CD4-positive, alpha-beta T cell treated with Interleukin-21 for 1 hour (primary cell): Measurements from ENCODE around the gene LTC4S.
A peak's percentile ranks its signal among the peaks of the same experiment; 100 is the strongest.

ENCODE experiments used
- DNase-seq: peaks from one replicate; pipeline ENCODE4 v3.0.0-alpha.2; 2020

The LTC4S gene

DNA sequence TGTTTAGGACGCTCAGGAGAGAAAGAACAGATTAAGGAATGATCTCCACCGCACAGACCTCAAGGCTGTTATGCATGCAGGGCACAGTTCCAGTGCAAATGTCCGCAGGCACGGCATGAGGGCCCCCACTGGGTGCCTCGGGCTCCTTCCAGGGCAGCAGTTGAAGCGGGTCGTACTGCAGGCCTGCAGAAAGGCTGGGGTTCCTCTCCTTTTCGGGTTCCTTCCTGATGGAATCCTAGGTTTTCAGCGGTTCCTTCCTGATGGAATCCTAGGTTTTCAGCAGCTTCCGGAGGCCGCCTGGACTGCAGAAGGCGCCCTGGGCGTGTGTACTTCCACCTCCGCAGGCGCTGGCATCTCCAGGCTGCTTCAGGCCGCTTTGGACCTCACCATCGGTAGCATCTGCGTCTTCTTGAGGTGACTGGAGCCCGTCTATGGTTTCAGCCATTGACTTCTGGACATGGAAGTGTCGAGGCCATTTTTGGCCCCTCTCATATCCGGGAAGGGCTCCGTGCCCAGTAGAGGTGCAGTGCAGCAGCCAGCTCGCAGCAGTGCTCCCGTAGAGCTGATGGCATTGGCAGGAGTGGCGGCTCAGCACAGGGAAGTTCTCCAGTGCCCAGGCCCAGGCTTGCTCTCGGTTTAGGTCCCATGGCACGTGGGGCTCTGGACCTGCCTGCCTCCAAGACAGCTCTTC, 18.5 kb downstream of the LTC4S start:
- no peak for DNase-seq

DNA sequence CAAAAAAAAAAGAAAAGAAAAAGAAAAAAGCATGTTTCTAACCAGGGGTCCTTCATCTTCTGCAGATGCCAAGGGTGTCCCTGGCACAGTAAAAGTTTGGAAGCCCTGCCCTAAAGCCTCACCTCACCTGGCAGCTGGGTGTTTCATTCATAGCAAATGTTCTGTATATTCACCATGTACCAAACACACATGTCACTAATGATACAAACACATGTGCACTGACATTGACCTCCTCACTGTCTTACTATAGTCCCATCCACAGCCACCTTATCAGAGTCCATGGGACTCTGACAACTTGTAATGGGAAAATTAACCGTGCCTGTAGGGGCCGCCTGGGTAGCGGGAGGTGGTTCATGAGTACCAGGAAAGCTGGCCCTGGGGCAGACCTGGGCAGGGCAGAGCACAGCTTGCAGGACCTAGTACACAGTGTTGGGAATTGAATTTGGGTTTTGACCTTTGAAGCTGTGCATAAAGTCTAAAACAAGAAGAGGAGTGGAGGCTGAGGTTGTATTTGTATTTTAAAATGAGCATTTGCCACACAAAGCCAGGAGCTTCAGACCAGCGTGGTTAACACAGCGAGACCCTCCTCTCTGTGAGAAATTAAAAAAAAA, 19.3 kb downstream of the LTC4S start:
- no peak for DNase-seq

DNA sequence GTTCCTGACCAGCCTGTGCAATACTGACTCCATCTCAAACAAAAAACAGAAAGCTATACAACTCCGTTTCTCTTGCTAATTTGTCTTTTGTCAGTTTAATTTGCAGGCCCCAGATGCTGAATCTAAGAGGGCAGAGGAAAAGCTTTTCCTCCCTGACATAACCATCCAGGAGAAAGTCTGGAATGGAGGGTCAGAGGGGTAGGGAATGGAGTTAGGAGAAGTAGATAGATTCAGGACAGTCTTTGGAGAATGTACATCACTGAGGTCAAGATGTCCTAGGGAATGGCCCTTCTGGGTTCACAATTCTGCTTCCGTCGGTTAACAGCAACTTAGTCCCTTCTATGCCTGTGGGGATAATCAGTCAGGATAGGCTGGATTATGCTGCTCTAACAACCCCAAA, 20.3 kb downstream of the LTC4S start:
- no peak for DNase-seq

DNA sequence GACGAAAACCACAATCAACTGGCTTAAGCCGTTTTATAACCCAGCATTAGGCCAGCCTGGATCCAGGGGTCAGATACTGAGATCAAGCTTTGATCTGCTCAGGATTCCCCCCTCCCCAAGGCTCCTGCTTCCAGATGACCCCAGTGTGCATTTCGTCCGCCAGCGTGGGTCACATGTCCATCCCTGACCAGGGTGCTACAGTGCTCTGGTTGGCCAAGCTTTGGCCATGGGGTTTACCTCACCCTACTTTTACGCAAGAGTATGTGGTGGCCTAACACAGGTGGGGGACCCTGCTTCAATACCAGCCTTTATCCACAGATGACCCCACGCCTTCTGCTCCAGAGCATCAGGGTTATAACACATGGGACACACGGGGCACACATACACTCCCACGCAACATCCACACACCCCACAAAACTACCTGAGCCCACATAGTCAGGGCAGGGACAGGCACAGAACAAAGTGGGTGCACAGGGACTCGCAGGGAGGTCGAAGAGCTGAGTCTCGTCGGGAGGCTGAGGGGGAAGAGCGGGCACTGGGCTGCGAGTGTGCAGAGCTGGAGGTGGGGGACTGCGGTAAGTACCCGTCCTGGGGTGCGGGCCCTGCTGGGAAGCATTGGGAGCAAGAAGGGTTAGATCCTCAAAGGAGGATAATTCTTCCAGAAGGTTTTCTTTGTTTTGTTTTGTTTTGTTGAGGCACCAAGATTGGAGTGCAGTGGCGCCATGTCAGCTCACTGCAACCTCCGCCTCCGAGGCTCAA, 21.9 kb downstream of the LTC4S start:
- DNase-seq, result no peak

DNA sequence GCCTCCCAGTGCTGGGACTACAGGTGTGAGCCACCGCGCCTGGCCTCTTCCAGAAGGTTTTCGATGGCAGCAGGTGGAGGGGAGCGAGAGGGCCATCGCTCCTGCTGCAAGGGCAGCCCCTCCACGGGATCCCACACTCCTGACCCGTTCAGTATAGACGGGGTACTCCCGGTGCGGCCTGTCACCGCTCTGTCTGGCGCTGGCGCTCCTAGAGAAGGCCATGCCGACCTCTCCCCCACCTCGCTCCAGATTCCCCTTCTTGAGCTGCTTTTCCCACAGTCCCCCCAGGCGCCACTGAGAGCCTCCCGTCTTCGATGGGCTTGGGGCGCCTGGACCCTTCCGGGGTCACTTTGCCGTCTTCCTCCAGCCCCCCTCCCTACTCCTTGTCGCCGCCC, 22.6 kb downstream of the LTC4S start:
- no peak for DNase-seq

DNA sequence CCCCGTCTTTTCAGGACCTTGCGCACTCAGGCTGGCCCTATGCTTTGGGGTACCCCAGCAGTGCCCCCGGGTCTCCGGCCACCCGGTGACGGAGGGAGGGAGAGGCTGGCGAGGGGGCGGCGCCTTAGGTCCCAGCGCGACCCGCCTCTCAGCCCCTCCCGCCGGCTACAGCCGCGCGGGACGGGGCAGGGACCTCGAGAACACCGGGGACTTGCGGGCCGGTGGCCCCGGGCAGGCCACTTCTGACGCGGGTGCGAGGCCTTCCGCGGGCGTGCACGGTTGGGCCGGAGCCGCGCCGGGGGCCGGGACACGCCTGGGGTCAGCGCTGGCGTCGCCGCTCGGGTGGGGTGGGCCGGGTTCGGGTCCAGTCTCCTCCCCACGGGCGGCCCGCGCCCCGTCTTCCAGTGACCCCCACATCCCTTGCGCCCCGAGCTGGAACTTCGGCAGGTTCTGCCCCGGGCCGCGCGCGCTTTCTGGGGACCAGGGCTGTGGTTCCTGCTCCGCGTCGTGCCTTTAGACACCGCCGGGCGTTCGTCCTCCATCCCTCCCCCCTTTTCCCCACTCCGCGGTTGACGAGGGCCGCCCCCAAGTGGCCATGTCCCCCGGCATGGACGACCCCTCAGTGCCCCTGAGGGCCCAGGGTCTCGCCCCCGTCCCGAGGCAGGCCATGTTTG, 23.1 kb downstream of the LTC4S start:
- DNase-seq, result no peak

DNA sequence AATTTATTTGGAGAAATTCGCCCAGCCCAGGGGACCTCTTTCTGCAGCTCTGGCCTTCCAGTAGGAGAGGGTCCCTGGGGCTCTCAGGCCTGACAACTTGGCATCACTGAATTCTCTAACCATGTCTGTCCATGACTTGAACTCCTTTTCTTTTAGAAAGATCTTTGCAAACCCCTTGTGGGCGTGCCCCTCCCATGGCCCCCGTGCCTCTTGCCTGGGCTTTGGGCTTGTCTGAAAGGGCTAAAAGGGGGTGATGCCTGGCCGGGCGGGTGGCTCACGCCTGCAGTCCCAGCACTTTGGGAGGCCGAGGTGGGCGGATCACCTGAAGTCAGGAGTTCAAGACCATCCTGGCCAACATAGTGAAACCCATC, 23.7 kb downstream of the LTC4S start:
- no peak for DNase-seq

DNA sequence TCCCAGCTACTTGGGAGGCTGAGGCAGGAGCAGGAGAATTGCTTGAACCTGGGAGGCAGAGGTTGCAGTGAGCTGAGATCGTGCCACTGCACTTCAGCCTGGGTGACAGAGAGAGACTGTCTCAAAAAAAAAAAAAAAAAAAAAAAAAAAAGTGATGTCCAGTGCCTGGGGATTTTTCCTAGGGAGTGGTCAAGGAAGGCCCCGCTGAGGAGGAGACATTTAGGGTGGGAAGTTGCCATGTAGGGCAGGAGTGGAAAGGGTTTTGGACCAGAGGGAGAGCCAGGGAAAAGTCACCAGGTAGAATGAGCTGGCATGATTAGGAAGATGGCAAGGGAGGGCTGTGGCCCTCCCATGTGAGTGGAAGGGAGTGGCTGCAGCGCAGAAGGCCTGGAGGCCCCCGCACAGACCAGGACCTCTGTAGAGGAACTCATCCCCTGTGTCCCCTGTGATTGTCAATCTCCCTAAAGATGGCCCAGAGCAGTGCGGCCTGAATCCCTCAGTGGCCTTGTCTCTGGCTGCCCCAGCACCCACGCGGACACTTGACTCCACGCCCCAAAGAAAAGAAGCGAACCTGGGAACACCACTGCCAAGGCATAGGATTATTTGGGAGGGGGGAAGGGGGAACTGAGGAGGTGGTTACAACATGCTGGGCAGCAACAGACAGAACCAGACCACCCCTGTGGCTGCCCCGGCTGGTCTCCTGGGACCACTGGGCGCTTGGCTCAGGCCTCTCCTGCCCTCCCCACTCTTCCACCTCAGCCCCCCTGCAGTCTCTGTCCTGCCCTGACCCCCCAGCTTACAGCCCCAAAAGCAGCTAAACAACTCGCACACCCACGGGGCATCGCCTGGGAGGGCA, 24.3 kb downstream of the LTC4S start:
- DNase-seq, result no peak

DNA sequence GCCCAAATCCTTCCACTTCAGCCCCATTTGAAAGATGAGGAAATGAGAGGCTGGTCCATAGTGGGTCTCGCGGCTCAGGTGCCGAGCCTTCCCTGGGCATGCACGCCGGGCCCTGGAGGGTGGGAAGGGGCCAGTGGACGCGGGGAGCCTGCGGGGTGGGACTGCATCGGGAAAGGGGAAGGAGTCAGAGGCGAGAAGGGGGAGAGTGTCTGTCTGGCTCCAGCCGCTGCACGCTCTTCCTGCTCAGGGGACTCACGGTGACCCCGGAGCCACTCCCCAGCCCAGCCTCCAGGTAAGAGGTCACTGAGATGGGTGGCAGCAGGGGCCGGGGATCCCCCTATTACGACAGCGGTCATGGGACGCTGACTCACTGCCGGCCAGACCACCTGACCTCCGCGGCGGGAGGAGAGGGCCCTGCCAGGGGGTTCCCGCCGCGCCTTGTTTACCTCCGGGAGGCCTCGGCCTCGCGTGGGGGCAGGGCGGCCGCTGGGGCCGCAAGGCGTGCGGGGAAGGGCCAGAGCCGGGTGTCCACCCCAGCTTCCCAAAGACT, 25.0 kb downstream of the LTC4S start:
- DNase-seq, result peak; percentile 93

DNA sequence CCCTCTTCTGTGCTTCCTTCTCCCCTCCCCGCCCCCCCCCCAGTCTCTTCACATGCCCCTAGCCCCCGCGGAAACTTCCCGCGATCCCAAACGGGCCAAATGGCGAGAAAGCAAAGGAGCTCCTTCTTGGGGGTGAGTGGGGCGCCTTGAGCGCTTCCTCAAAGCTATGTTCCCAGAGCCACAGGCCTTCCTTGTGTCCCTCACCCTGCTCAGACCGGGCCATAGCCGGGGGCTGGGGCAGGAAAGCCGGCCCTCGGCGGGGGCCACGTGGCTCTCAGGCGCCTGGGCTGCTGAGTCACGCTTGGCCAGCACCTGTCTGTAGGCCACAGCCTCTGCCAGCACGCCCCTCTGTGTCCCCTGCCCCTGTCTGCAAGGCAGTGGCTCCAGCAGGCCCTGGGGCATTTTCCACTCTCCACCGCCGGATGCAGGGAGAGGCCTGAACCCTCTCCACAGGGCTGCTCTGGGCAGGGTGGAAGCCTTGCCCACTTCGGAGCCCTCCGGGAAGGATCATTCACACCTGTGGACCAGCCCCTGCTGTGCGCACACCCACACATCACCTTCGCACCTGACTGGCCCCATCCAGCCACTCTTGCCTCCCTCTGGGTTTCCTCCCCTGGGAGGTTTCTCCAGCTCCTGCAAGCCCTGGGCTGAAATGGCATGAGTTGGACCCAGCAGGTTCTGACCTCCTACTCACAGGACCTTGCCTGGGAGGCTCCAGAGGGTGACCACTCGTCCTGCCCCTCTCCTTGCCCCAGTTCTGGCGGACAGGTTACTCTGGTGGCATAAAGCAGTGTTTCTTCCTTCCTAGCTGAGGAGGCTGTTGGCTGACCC, 25.7 kb downstream of the LTC4S start:
- peak; percentile 43 for DNase-seq

DNA sequence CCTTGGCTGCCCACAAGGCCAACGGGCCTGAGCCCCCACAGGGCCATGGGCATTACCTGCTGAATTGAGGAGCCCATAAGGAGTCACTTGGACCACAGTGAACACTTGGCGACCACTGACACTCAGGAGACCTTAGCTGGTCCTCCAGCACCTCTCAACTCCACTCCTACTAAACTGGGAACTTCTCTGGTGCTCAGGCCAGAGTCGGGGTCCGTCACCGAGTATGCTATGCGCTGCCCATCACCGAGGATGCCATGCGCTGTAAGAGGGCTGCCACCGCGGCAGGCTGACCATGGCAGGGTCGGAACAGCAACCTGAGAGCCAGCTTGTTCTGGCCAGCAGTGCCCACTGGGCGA, 26.3 kb downstream of the LTC4S start:
- DNase-seq, result no peak

DNA sequence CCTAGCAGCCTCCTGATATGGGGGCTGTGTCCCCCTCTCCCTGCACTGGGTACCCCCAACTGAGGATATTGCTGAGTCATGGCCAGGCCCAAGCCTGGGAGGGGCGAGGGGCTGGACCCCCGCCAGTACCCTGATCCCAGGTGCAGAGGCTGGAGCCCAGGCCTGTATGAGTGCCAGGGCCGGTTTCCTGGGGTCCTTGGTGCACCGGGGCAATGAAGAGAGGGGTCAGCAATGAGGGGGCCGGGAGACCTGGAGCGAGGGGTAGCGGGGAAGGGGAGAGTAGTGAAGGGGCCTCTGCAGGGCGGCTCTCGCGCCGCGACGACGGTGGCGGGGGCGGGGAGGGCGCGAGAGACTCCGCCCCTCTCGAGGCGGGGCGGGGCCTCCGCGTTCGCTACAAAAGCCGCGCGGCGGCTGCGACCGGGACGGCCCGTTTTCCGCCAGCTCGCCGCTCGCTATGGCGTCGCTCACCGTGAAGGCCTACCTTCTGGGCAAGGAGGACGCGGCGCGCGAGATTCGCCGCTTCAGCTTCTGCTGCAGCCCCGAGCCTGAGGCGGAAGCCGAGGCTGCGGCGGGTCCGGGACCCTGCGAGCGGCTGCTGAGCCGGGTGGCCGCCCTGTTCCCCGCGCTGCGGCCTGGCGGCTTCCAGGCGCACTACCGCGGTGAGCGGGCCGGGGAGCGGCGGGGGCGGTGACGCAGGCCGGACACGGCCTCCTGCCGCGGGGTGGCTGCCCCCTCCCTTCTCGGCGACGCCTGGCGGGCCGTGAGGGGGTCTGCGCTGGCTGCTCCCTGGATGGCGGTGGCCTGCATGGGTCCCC, 26.9 kb downstream of the LTC4S start, which contains the start of gene SQSTM1:
SQSTM1 (plus strand) TSS at position 423 of the 815 bp plus-strand sequence; CDS start at position 455, 32 bp downstream.
- DNase-seq, result peak; percentile 86

DNA sequence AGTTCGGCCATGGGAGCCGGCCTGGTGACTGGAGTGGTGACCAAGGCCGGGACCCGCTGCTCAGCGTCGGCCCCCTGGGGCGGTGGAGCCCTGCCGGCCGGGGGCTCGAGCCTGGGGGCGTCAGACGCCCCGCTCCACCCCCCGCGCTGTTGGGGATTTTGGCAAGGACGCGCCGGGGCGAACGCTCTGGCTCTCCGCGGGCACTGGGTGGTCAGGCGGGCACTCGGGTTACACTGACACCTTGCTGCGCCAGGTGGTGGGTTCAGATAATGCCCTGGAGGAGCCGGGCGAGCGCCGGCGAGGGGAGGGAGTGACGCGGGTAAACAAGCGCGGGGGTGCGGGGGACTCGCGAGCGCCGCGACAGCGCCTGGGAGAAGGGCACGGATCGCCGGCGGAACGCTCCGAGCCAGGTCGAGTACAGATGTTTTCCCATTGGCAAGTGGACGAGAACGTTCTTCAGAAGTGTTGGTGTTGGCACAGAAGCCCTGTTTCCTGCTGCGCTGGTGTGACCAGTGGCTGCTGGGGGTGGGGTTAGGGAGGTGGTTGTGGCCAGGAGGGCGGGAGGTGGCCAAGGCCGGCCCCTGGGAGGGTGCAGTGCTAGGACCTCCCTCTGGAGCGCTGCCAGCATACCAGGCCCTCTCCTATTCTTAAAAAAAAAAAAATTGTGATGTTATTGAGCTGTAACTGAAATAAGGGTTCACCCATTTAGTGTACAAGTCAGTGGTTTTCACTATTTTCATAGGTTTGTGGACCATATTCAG, 27.7 kb downstream of the LTC4S start:
- peak; percentile 92 for DNase-seq

DNA sequence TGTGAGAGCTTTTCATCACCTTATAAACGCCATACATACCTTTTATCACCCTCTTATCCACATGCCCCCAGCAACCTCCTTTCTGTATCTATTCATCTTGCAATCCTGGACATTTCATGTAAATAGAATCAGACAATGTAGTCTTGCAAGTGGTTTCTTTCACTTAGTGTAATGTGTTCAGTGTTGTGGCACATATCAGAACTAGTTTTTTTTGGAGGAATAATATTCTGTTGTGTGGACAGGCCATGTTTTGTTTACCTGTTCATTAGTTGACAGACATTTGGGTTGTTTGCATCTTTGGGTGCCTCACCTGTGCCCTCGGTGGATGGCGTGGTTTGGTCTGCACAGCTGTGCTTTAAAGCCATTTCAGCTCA, 28.3 kb downstream of the LTC4S start:
- no peak for DNase-seq

DNA sequence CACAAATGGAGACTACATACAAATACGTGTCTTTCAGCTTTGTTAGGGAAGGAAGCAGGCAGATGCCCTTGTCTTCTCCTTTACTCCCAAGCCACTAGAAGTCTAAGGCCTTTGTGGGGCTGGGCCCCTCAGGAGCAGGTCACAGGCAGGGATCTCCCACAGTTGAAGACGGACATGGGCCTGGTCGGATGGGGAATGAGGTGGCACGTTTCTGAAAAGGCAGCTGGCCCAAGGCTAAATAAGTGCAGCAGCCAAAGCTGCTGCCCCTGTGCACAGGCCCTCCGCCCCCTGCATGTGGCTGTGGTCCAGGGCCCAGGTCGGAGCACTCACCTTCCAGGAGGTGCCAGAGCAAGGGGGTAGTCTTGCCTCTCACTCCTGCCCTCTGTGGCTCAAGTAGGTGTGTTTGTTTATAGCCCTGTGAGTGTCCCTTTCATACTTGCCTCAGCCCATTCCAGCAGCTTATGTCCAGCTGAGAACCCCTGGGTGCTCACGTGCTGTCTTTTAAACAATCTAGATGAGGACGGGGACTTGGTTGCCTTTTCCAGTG, 28.7 kb downstream of the LTC4S start:
- DNase-seq, result no peak

DNA sequence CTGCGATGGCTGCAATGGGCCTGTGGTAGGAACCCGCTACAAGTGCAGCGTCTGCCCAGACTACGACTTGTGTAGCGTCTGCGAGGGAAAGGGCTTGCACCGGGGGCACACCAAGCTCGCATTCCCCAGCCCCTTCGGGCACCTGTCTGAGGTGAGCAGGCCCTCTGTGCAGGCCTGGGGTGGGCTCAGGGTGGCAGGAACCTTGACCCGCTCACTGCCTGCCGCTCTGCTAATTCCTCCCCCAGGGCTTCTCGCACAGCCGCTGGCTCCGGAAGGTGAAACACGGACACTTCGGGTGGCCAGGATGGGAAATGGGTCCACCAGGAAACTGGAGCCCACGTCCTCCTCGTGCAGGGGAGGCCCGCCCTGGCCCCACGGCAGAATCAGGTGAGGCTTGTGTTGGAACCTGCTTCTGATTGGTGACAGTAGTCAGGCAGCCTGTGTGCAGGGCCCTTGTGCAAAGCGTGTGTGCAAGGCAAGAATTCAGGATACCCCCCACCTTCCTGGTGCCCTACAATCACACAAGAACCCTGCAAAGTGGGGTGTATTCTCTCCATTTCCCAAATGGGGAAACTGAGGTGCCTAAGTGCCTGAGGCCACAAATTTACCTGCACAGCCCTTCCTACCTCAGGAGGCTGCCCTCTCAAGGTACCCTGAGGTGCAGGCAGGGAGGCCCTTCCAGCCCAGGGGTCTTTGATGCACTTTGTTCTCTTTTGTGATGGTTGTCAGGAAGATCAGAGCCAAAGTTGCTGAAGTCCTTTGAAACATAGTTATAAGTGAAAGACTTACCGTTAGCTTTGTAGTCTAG, 30.4 kb downstream of the LTC4S start:
- DNase-seq, result no peak

DNA sequence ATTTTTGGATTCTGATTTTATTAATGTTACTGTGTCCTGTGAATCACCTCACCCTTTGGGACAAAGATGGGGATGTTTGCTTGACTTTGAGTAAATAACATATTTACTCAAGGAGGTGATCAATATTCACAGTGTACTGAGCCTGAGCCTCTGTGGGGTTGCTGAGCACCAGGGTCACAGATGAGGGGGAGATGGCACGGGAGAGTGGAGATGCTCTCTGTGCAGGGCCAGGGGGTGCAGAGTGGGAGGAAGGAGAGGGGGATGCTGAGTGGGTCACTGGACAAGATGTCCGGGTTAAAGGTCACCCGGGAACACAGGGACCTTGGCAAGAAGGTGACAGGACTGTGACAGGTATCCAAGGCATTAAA, 30.9 kb downstream of the LTC4S start:
- no peak for DNase-seq

DNA sequence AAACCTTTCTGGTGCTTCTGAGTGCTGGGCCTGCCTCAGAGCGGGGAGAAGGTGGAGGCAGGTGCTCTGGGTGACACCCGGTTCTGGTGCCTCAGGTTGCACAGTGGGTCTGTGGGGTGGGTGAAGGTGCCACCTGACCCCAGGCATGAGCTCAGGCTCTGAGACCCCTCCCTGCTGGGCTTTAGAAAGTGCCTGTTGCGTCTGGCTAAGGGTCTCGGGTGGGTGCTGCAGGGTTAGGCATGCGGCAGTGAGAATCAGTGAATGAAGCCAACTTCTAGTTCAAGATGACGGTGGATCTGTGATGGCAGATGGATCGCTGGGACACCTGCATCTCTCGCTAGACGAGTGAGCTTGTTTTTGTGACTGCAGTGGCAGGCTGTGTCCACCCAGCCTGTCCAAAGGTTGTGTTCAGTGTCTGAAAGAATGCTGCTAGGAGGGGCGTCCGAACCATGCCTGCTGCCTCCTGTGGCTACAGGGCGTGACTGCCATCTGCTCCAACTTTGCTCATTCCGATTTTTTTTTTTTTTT, 31.9 kb downstream of the LTC4S start:
- DNase-seq, result no peak
